Caco-2 (cell line): ENCODE results near the gene PGLYRP4. TPM values are rescaled to one million over a fixed set of nuclear protein-coding genes. Genes with fewer than 3 reads are reported as not detected.

Source experiments
- BruUV-seq: library from RNA; stranded (reverse); fragments of 400-500 nt; replicated peaks from 2 replicates; lab custom pipeline; 2021; lab: Mats Ljungman, UMichigan
- CTCF ChIA-PET: fragments of 300-600 bp; sonication (Branson Sonifier 250); formaldehyde crosslinking; loops from one replicate; lab custom pipeline; 2022; ENCODE audit warnings: antibody characterized with exemption; lab: Charles Lee
- POLR2A ChIA-PET: fragments of 300-600 bp; sonication (Branson Sonifier 250); formaldehyde crosslinking; loops from one replicate; lab custom pipeline; 2022; ENCODE audit warnings: antibody characterized with exemption; lab: Charles Lee
- DNase-seq, 2 experiments: peaks; one replicate each; pipeline versions ENCODE4 v3.0.0 to v3.0.0-alpha.2; 2020 to 2022
- H3K27me3 ChIP-seq: replicated peaks from 2 replicates; pipeline ENCODE4 v1.6.0; 2011; ENCODE audit warnings: low read length; ENCODE audit not compliant: control insufficient read depth, insufficient read depth
- H3K36me3 ChIP-seq: 2 replicates; pipeline ENCODE4 v1.5.1; 2011; ENCODE audit warnings: low read length; ENCODE audit not compliant: control insufficient read depth, insufficient read depth
- H3K4me1 ChIP-seq: fragments of 250-450 bp; sonication (Bioruptor Pico); 2 replicates; pipeline ENCODE4 v1.5.1; 2020; ENCODE audit warnings: mild to moderate bottlenecking
- H3K4me3 ChIP-seq: 2 replicates; pipeline ENCODE4 v1.5.1; 2011; ENCODE audit warnings: low read depth, mild to moderate bottlenecking, control low read depth, low read length
- H3K9me3 ChIP-seq: fragments of 250-450 bp; sonication (Bioruptor Pico); 2 replicates; pipeline ENCODE4 v1.5.1; 2020; ENCODE audit warnings: mild to moderate bottlenecking, moderate library complexity
- H3K27ac Mint-ChIP-seq: one replicate; pipeline ENCODE4 v1.8.0; 2022; ENCODE audit warnings: mixed read lengths; ENCODE audit not compliant: unreplicated experiment
- H3K27me3 Mint-ChIP-seq: one replicate; pipeline ENCODE4 v1.8.0; 2022; ENCODE audit warnings: mixed read lengths; ENCODE audit not compliant: insufficient read depth, unreplicated experiment
- H3K36me3 Mint-ChIP-seq: one replicate; pipeline ENCODE4 v1.8.0; 2022; ENCODE audit warnings: mild to moderate bottlenecking, mixed read lengths; ENCODE audit not compliant: insufficient read depth, unreplicated experiment
- H3K4me1 Mint-ChIP-seq: one replicate; pipeline ENCODE4 v1.8.0; 2022; ENCODE audit warnings: low read depth, mixed read lengths; ENCODE audit not compliant: unreplicated experiment
- H3K4me3 Mint-ChIP-seq: one replicate; pipeline ENCODE4 v1.8.0; 2022; ENCODE audit warnings: mild to moderate bottlenecking, moderate library complexity, mixed read lengths; ENCODE audit not compliant: unreplicated experiment
- H3K9me3 Mint-ChIP-seq: one replicate; pipeline ENCODE4 v1.8.0; 2022; ENCODE audit warnings: mixed read lengths; ENCODE audit not compliant: unreplicated experiment
- CTCF ChIP-seq, 2 experiments: fragments of 200-600 bp in 1 of 2; IDR thresholded peaks; 1 replicate in 1 of 2; 2 replicates in 1 of 2; pipeline versions ENCODE4 v1.5.1 to v1.8.0; 2011 to 2022; ENCODE audit warnings: antibody characterized with exemption in 1 of 2, control low read depth in 1 of 2, inconsistent platforms in 1 of 2, low read depth in 1 of 2, low read length in 1 of 2, mild to moderate bottlenecking in 1 of 2, moderate library complexity in 1 of 2; ENCODE audit not compliant: insufficient read depth in 1 of 2, severe bottlenecking in 1 of 2, unreplicated experiment in 1 of 2
- intact Hi-C: fragments of 100-400 bp; cut with micrococcal nuclease; formaldehyde crosslinking; loops from one replicate; pipeline ENCODE4 v1.10.0; 2022; ENCODE audit not compliant: unreplicated experiment
- total RNA-seq: library from RNA; stranded (reverse); gene quantifications from 2 replicates; pipeline ENCODE4 v1.2.3, GENCODE V29; 2022

PGLYRP4 gene
- total RNA-seq, 1 experiment from 2014 or later: not detected

GRCh38 chr1:153359241-153359640 lies 10.6 kb upstream of the PGLYRP4 start:
- Histone ChIP-seq H3K9me3 (no peaks in the 10 kb centered on the region), H3K27me3 (no peaks in the 10 kb centered on the region), H3K36me3 (no peaks in the 10 kb centered on the region), H3K4me3 (no peak overlapping the region), H3K4me1 (peaks cover 18% of the 10 kb centered on the region)
- Mint-ChIP-seq H3K27me3 (peaks cover 10% of the 10 kb centered on the region), H3K4me1 (no peaks in the 10 kb centered on the region), H3K9me3 (no peaks in the 10 kb centered on the region), H3K36me3 (no peaks in the 10 kb centered on the region), H3K4me3 (no peak overlapping the region), H3K27ac (no peak overlapping the region)
- TF ChIP-seq CTCF (IDR thresholded peaks at IDR 0.05; ENCODE audit: insufficient read depth in 1 of 2, low read depth in 1 of 2, low read length in 1 of 2, severe bottlenecking in 1 of 2, unreplicated experiment in 1 of 2): no peak
- intact Hi-C loops: loop anchor here (10.0 kb wide), 1 partner anchor 206 kb away; the partner anchor contains the start of gene S100A2
- POLR2A ChIA-PET: no interaction called here
- CTCF ChIA-PET: interaction anchor here (0.6 to 0.7 kb wide), 2 partner anchors 15 to 859 kb away, joined by 4 to 7 read pairs; no protein-coding TSS in a partner anchor
- BruUV-seq: no TSS peak
- no peak for DNase-seq

- Mint-ChIP-seq H3K4me1 (no peaks in the 10 kb centered on the region), H3K27me3 (peaks cover 10% of the 10 kb centered on the region), H3K4me3 (no peak overlapping the region), H3K36me3 (no peaks in the 10 kb centered on the region), H3K27ac (no peak overlapping the region), H3K9me3 (no peaks in the 10 kb centered on the region)
- Histone ChIP-seq H3K36me3 (no peaks in the 10 kb centered on the region), H3K9me3 (no peaks in the 10 kb centered on the region), H3K27me3 (no peaks in the 10 kb centered on the region), H3K4me3 (no peak overlapping the region), H3K4me1 (peaks cover 15% of the 10 kb centered on the region; the same call in 1 of the 2 replicates)
- ChIA-PET CTCF (no interaction called here), POLR2A (no interaction called here)
- TF ChIP-seq CTCF (IDR thresholded peaks at IDR 0.05; ENCODE audit: insufficient read depth in 1 of 2, low read depth in 1 of 2, low read length in 1 of 2, severe bottlenecking in 1 of 2, unreplicated experiment in 1 of 2): no peak
- no peak for DNase-seq
- BruUV-seq: no TSS peak
- intact Hi-C loops: loop anchor here (10.0 kb wide), 1 partner anchor 206 kb away; the partner anchor contains the start of gene S100A2
Measured at GRCh38 chr1:153358691-153358975, 10.0 kb upstream of the PGLYRP4 start.

- no peaks in the 10 kb centered on the region for H3K36me3 Mint-ChIP-seq
- intact Hi-C loops: loop anchor here (1.0 to 10.0 kb wide), 2 partner anchors 12 to 207 kb away; partner anchors contain the start of gene S100A2
- no peak for TF ChIP-seq CTCF (IDR thresholded peaks at IDR 0.05; ENCODE audit: insufficient read depth in 1 of 2, low read depth in 1 of 2, low read length in 1 of 2, severe bottlenecking in 1 of 2, unreplicated experiment in 1 of 2)
- Histone ChIP-seq H3K27me3 (no peaks in the 10 kb centered on the region), H3K36me3 (no peaks in the 10 kb centered on the region), H3K4me1 (peaks cover 9% of the 10 kb centered on the region; the same call in 1 of the 2 replicates), H3K4me3 (no peak within 1 kb of the TSS), H3K9me3 (no peaks in the 10 kb centered on the region)
- no TSS peak for BruUV-seq
- CTCF ChIA-PET: interaction anchor here (0.6 to 1.9 kb wide), 2 partner anchors 138 to 140 kb away, joined by 7 to 8 read pairs; no protein-coding TSS in a partner anchor
- H3K27me3 Mint-ChIP-seq: peaks cover 10% of the 10 kb centered on the region
- no peaks in the 10 kb centered on the region for H3K9me3 Mint-ChIP-seq
- POLR2A ChIA-PET: no interaction called here
- H3K27ac Mint-ChIP-seq: no peak within 1 kb of the TSS
- DNase-seq: no peak
- H3K4me1 Mint-ChIP-seq: no peaks in the 10 kb centered on the region
- H3K4me3 Mint-ChIP-seq: no peak within 1 kb of the TSS
Measured at GRCh38 chr1:153357853-153358690, 9.4 kb upstream of the PGLYRP4 start, which contains the start of gene S100A9. Gene S100A9 (plus strand): TSS chr1:153357854. CDS start chr1:153358284, 430 bp downstream.
